CD14-positive monocyte (primary cell): Measurements from ENCODE around the gene PIK3R1. TPM values are rescaled to one million over a fixed set of nuclear protein-coding genes. Genes with fewer than 3 reads are reported as not detected.

ENCODE experiments used
- DNase-seq, 3 donors: peaks; one replicate each; pipeline ENCODE4 v3.0.0-alpha.2; 2011 to 2022
- H2AFZ ChIP-seq: 2 replicates; pipeline ENCODE4 v1.6.0; 2012; ENCODE audit warnings: mild to moderate bottlenecking, low read depth, low read length, inconsistent platforms; ENCODE audit not compliant: insufficient read depth, poor library complexity, severe bottlenecking
- H3K27ac ChIP-seq, 2 donors: 1 replicate in 1 of 2; 2 replicates in 1 of 2; pipeline ENCODE4 v1.5.1; 2012 to 2013; ENCODE audit warnings: low read length in 2 of 2, control low read depth in 1 of 2, inconsistent platforms in 1 of 2, low read depth in 1 of 2, mild to moderate bottlenecking in 1 of 2
- H3K27me3 ChIP-seq, 2 donors: one replicate each; pipeline versions ENCODE4 v1.6.0 to v1.6.1; 2011 to 2013; ENCODE audit warnings: low read length in 2 of 2; ENCODE audit not compliant: control insufficient read depth in 2 of 2, insufficient read depth in 2 of 2
- H3K36me3 ChIP-seq, 2 donors: replicated peaks in 1 of 2; 1 replicate in 1 of 2; 2 replicates in 1 of 2; pipeline versions ENCODE4 v1.5.1 to v1.6.1; 2012 to 2013; ENCODE audit warnings: low read length in 2 of 2, control low read depth in 1 of 2, inconsistent platforms in 1 of 2, mild to moderate bottlenecking in 1 of 2; ENCODE audit not compliant: insufficient read depth in 2 of 2, control insufficient read depth in 1 of 2
- H3K4me1 ChIP-seq, 2 donors: 1 replicate in 1 of 2; 2 replicates in 1 of 2; pipeline versions ENCODE4 v1.5.1 to v1.6.1; 2012 to 2013; ENCODE audit warnings: low read length in 2 of 2, control low read depth in 1 of 2, inconsistent platforms in 1 of 2, mild to moderate bottlenecking in 1 of 2, moderate library complexity in 1 of 2; ENCODE audit not compliant: insufficient read depth in 2 of 2, control insufficient read depth in 1 of 2
- H3K4me2 ChIP-seq: replicated peaks from 2 replicates; pipeline ENCODE3; 2012; ENCODE audit warnings: low read length, moderate library complexity, mild to moderate bottlenecking; ENCODE audit not compliant: poor library complexity, severe bottlenecking; ENCODE audit errors: extremely low read depth
- H3K4me3 ChIP-seq, 3 experiments: fragments of 200-600 bp in 1 of 3; sonication (generic) in 1 of 3; replicated peaks in 1 of 3; 1 replicate in 2 of 3; 2 replicates in 1 of 3; pipeline ENCODE4 v1.5.1; 2011 to 2013; ENCODE audit warnings: low read length in 3 of 3, mild to moderate bottlenecking in 3 of 3, control low read depth in 2 of 3, low read depth in 2 of 3, inconsistent platforms in 1 of 3, moderate library complexity in 1 of 3
- H3K79me2 ChIP-seq: 2 replicates; pipeline ENCODE4 v1.6.0; 2012; ENCODE audit warnings: mild to moderate bottlenecking, control low read depth, inconsistent platforms, low read length, moderate library complexity; ENCODE audit not compliant: insufficient read depth
- H3K9ac ChIP-seq: 2 replicates; pipeline ENCODE4 v1.6.0; 2017; ENCODE audit warnings: low read length, mild to moderate bottlenecking; ENCODE audit not compliant: insufficient read depth, poor library complexity, severe bottlenecking
- H3K9me3 ChIP-seq, 2 donors: replicated peaks in 1 of 2; 1 replicate in 1 of 2; 2 replicates in 1 of 2; pipeline versions ENCODE4 v1.5.1 to v1.6.1; 2012 to 2013; ENCODE audit warnings: low read length in 2 of 2, control low read depth in 1 of 2; ENCODE audit not compliant: control insufficient read depth in 1 of 2, insufficient read depth in 1 of 2
- H4K20me1 ChIP-seq: 2 replicates; pipeline ENCODE4 v1.6.0; 2012; ENCODE audit warnings: mild to moderate bottlenecking, low read length, control low read depth, moderate library complexity; ENCODE audit not compliant: insufficient read depth
- H3K27ac Mint-ChIP-seq, 7 donors: one replicate each; pipeline ENCODE4 v1.8.0; 2020; ENCODE audit warnings: mild to moderate bottlenecking in 7 of 7, mixed read lengths in 7 of 7, moderate library complexity in 6 of 7, inconsistent platforms in 2 of 7
- H3K27me3 Mint-ChIP-seq, 3 donors: one replicate each; pipeline ENCODE4 v1.8.0; 2021 to 2022; ENCODE audit warnings: low read depth in 3 of 3, mild to moderate bottlenecking in 3 of 3, mixed read lengths in 3 of 3, moderate library complexity in 3 of 3, inconsistent platforms in 1 of 3
- H3K36me3 Mint-ChIP-seq, 2 donors: one replicate each; pipeline ENCODE4 v1.8.0; 2020; ENCODE audit warnings: mixed read lengths in 2 of 2, inconsistent platforms in 1 of 2, mild to moderate bottlenecking in 1 of 2
- H3K4me1 Mint-ChIP-seq: one replicate; pipeline ENCODE4 v1.8.0; 2020; ENCODE audit warnings: mild to moderate bottlenecking, mixed read lengths
- H3K4me3 Mint-ChIP-seq, 2 donors: one replicate each; pipeline ENCODE4 v1.8.0; 2020; ENCODE audit warnings: mild to moderate bottlenecking in 2 of 2, mixed read lengths in 2 of 2, moderate library complexity in 1 of 2
- H3K9me3 Mint-ChIP-seq, 7 donors: one replicate each; pipeline ENCODE4 v1.8.0; 2020 to 2022; ENCODE audit warnings: mixed read lengths in 7 of 7, mild to moderate bottlenecking in 6 of 7, moderate library complexity in 6 of 7, inconsistent platforms in 2 of 7
- WGBS: methylation state at CpG from one replicate; pipeline ENCODE4 v1.1.5; 2013; ENCODE audit warnings: missing lambda C conversion rate; ENCODE audit not compliant: insufficient coverage; 5-methylcytosine and 5-hydroxymethylcytosine counted together
- intact Hi-C, 2 donors: fragments of 100-400 bp; cut with micrococcal nuclease; formaldehyde crosslinking; loops; one replicate each; pipeline versions ENCODE4 v1.15.0 to v1.15.1; 2023
- polyA plus RNA-seq, 3 donors: library from polyadenylated mRNA; depleted of rRNA in 1 of 3; unstranded in 2 of 3; stranded (reverse) in 1 of 3; fragments of 300-500 nt in 2 of 3; fragments of >200 nt in 1 of 3; fragmentation: Illumina TruSeq in 2 of 3; gene quantifications; 1 replicate in 2 of 3; 2 replicates in 1 of 3; pipeline ENCODE4 v1.2.3, GENCODE V29; 2012 to 2021
- TF ChIP-seq, protein P1 (sequence below): fragments of 200-600 bp; IDR thresholded peaks from one replicate; pipeline ENCODE4 v1.8.0; 2022; ENCODE audit warnings: antibody characterized with exemption, mild to moderate bottlenecking

The PIK3R1 gene
- polyA plus RNA-seq, 3 donors: 9.5 to 25.5 (median 10.5) TPM

DNA sequence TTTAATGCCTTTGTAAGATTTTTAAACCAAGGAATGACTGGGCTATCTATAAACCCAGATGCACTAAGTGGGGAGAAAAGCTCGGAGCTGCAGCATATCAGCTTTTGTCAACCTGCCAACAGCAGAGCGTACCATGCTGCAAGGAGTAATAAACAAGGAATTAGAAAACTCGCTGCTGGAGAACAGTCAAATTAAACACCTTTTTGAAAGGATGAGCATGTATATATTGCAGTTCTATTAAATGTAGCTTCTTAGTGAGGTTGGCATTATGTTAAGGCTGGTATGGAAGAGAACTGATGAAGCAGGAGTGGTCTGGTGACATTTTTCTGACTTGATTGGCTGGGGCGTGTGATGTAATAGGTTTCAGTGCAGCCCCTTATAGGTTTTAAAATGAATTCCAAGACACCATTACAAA lies 74.7 kb downstream of the PIK3R1 start:
- Mint-ChIP-seq H3K9me3 (no peaks in the 10 kb centered on the region), H3K4me3 (no peak overlapping the region), H3K27me3 (no peaks in the 10 kb centered on the region), H3K36me3 (peaks cover 45 to 50% of the 10 kb centered on the region in 2 donors), H3K27ac (no peak overlapping the region), H3K4me1 (peaks cover 28% of the 10 kb centered on the region)
- no peak for DNase-seq
- Histone ChIP-seq H3K4me1 (peaks cover 18 to 24% of the 10 kb centered on the region in 2 donors), H3K27me3 (no peaks in the 10 kb centered on the region), H3K4me3 (no peak overlapping the region), H3K79me2 (peaks cover 28% of the 10 kb centered on the region), H2AFZ (no peak overlapping the region), H3K4me2 (no peak overlapping the region), H3K9ac (no peak overlapping the region), H4K20me1 (peaks cover 3% of the 10 kb centered on the region), H3K9me3 (no peaks in the 10 kb centered on the region), H3K36me3 (peaks cover 39 to 54% of the 10 kb centered on the region in 2 donors), H3K27ac (no peak overlapping the region)
- TF ChIP-seq, protein P1, sequence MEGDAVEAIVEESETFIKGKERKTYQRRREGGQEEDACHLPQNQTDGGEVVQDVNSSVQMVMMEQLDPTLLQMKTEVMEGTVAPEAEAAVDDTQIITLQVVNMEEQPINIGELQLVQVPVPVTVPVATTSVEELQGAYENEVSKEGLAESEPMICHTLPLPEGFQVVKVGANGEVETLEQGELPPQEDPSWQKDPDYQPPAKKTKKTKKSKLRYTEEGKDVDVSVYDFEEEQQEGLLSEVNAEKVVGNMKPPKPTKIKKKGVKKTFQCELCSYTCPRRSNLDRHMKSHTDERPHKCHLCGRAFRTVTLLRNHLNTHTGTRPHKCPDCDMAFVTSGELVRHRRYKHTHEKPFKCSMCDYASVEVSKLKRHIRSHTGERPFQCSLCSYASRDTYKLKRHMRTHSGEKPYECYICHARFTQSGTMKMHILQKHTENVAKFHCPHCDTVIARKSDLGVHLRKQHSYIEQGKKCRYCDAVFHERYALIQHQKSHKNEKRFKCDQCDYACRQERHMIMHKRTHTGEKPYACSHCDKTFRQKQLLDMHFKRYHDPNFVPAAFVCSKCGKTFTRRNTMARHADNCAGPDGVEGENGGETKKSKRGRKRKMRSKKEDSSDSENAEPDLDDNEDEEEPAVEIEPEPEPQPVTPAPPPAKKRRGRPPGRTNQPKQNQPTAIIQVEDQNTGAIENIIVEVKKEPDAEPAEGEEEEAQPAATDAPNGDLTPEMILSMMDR: no peak
- intact Hi-C loops: no loop called here
- WGBS: 83% methylated on average over 1 of the region's 4 CpGs

DNA sequence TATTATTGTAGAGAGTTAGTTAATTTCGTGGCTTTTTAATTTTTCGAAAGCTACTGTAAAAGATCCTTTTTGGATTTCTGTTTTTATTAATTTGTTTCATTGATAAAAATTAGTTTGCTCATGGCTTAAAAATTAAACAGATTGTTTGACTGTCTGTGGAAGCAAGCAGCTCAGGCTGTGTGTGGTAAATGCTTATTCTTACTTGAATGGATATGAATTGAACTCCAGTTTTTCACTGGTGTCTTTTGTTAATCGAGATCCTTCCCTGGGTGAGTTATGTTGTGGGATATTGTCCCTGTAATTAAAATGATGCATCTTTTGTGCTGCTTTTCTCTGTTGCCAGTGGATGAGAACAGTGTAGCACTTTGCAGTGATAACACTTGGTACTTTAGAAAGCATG lies 75.3 kb downstream of the PIK3R1 start:
- peak overlapping the region in 1 of 2 donors; percentile 10 for H3K27ac ChIP-seq
- no peak overlapping the region for H2AFZ ChIP-seq
- DNase-seq: no peak
- H3K36me3 Mint-ChIP-seq: peaks cover 48 to 56% of the 10 kb centered on the region in 2 donors
- H3K4me1 Mint-ChIP-seq: peaks cover 25% of the 10 kb centered on the region
- 100% methylated on average over 2 of the region's 3 CpGs for WGBS
- no peaks in the 10 kb centered on the region for H4K20me1 ChIP-seq
- H3K79me2 ChIP-seq: peaks cover 28% of the 10 kb centered on the region
- intact Hi-C loops: no loop called here
- H3K27me3 ChIP-seq: no peaks in the 10 kb centered on the region
- H3K27ac Mint-ChIP-seq: peak overlapping the region in 1 of 7 donors; percentile 14
- H3K9me3 ChIP-seq: no peaks in the 10 kb centered on the region
- TF ChIP-seq, protein P1: no peak
- H3K9ac ChIP-seq: no peak overlapping the region
- no peak overlapping the region for H3K4me3 Mint-ChIP-seq
- H3K36me3 ChIP-seq: peaks cover 45 to 57% of the 10 kb centered on the region in 2 donors
- H3K4me3 ChIP-seq: no peak overlapping the region
- peaks cover 18 to 23% of the 10 kb centered on the region in 2 donors for H3K4me1 ChIP-seq
- no peak overlapping the region for H3K4me2 ChIP-seq
- H3K9me3 Mint-ChIP-seq: no peaks in the 10 kb centered on the region
- no peaks in the 10 kb centered on the region for H3K27me3 Mint-ChIP-seq
